GM18511 (cell line): ENCODE results near the gene ADGRG7.
A peak's percentile ranks its signal among the peaks of the same experiment; 100 is the strongest.

Experiments
- ATAC-seq: cut with Tn5 transposase; IDR thresholded peaks from one replicate; pipeline ENCODE4 v1.9.1; 2021; ENCODE audit warnings: mild to moderate bottlenecking, moderate library complexity; ENCODE audit not compliant: unreplicated experiment

The ADGRG7 gene

GRCh38 chr3:100697172-100697571 is 87.8 kb downstream of the ADGRG7 start:
- ATAC-seq, result no peak

- no peak for ATAC-seq
Measured at GRCh38 chr3:100697723-100698285, 88.4 kb downstream of the ADGRG7 start.

GRCh38 chr3:100698736-100699135 is 89.3 kb downstream of the ADGRG7 start:
- ATAC-seq, result no peak

- ATAC-seq, result no peak
Measured at GRCh38 chr3:100700708-100701107, 91.3 kb downstream of the ADGRG7 start.

GRCh38 chr3:100702082-100702979 is 92.9 kb downstream of the ADGRG7 start:
- ATAC-seq, result peak; percentile 52

- no peak for ATAC-seq
Measured at GRCh38 chr3:100702980-100703345, 93.6 kb downstream of the ADGRG7 start.

- no peak for ATAC-seq
Measured at GRCh38 chr3:100703865-100704264, 94.5 kb downstream of the ADGRG7 start.

GRCh38 chr3:100706365-100706764 is 97.0 kb downstream of the ADGRG7 start:
- no peak for ATAC-seq

GRCh38 chr3:100708644-100708988 is 99.2 kb downstream of the ADGRG7 start:
- no peak for ATAC-seq

GRCh38 chr3:100708989-100709841 is 99.8 kb downstream of the ADGRG7 start, which contains the start of gene TFG:
TFG (plus strand) TSS chr3:100709494; CDS start chr3:100713686, 4,192 bp downstream.
- peak; percentile 92 for ATAC-seq

- ATAC-seq, result no peak
Measured at GRCh38 chr3:100709842-100710260, 100.5 kb downstream of the ADGRG7 start.

- ATAC-seq, result peak; percentile 50
Measured at GRCh38 chr3:100710261-100710968, 101.0 kb downstream of the ADGRG7 start.

- ATAC-seq, result no peak
Measured at GRCh38 chr3:100715176-100715575, 105.8 kb downstream of the ADGRG7 start.

GRCh38 chr3:100717063-100717462 is 107.7 kb downstream of the ADGRG7 start:
- no peak for ATAC-seq

GRCh38 chr3:100717637-100718487 is 108.5 kb downstream of the ADGRG7 start:
- no peak for ATAC-seq

GRCh38 chr3:100719136-100719535 is 109.7 kb downstream of the ADGRG7 start:
- ATAC-seq, result no peak

GRCh38 chr3:100720426-100720825 is 111.0 kb downstream of the ADGRG7 start:
- no peak for ATAC-seq

GRCh38 chr3:100725935-100726513 is 116.6 kb downstream of the ADGRG7 start:
- ATAC-seq, result no peak

GRCh38 chr3:100726706-100727105 is 117.3 kb downstream of the ADGRG7 start:
- ATAC-seq, result no peak

- ATAC-seq, result peak; percentile 51
Measured at GRCh38 chr3:100730524-100730923, 121.1 kb downstream of the ADGRG7 start.
